ENCODE data around the gene BPIFB2.
"Not testable (repeated sequence)": the region's sequence is repeated elsewhere in the genome, so short reads cannot be mapped to it uniquely, and the experiment has no call there.

BPIFB2 gene

DNA sequence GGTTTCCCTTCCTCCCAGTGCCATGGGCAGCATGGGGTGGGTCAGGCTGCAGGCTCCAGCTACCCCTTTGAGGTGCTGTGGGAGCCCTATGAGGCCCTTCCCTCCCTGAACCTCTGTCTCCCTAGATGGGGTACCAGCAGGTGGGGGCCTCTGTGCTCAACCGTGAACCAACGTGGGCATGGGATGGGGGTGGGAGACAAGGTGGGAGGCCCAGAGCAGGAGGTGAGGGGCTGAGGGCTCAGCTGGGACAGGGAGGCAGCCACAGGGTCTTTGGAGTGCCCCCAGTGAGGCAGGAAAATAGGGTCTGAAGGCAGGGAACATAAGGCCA, 36.6 kb upstream of the BPIFB2 start:
- FAIRE-seq = no peak

DNA sequence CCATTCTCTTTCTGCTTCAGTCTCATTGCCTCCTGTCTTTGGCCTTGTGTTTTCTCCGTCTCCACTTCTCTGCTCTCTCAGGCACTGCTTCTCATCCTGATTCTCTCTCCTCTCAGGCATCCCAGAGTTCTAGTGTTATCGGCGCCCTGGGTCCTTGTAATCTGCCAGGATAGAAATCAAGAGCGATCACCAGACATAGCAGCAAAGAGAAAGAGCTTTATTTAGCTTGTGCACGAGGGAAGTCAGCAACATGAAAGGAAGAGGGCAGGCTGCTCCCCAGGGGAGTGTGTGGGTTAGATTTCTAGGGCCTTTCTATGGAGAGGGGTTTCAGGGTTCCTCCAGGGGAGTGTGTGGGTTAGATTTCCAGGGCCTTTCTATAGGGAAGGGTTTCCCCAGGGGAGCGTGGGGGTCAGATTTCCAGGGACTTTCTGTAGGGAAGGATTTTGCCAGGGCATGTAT, 35.8 kb upstream of the BPIFB2 start:
- FAIRE-seq = no peak

DNA sequence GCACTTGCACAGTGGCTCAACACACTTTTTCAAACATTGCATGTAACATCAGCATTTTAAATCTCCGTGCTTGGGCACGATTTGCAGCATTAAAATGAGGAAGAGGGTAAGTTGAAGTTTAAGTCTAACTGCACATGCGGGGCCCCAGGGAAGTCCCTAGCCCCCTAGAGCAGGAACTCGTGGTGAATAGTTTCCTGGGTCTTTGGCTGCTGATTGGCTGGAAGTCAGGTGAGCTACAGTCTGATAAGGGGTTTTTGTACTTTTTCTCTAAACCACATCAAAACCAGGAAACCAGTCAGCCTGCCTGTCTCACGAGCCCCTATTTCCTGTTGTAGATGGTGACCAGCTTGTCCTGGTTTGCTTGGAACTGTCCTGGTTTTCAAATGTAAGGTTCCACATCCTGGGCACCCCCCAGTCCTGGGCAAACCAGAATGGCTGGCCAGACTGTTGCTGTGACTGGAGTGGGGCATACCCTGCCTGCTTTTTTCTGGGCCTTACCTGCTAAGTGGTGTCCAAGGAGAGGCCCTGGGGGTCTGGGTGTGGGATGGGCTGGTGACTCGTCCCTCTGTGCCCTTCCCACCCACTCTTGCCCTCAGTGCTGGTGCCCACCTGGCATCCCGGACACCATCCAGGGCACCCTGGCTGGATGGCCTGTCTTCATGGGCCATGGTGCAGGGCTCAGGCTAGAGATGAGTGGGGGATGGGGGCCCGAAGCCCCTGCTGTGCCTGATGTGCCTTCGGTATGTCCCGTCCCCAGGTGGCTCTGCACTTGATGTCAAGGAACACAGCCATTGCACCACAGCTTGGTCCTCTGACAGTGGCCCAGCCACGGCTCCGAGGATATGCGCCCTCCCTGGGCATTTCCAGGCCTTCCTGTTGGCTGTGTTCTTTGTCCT, 35.1 kb upstream of the BPIFB2 start:
- no peak for FAIRE-seq

DNA sequence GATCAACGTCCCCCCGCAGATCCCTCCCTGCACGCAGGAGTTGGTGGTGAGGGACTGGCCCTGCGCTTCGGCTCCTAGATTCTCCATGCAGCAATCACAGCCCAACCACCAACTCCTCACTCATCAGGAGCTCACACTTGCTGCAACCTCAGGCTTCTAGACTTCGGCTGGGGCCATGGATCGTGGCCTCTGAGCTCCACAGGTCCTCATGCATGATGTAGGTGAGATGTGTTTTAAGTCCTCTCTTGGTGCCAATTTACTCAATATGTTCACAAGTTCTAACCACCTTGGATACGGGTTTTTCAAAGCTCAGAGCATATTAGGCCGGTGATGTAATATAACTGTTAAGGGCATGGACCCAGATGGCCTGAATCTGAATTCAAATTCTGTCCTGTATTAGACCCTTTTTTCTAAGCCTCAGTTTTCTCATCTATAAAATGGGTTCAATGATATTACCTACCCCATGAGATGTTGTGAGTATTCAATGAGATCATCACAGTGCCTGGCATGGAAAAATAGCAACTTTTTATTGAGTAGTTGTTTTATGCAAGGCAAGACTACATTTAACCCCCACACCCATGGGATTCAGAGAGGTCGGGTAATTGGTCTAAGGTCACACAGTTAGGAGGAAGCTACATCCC, 34.3 kb upstream of the BPIFB2 start:
- FAIRE-seq = no peak

DNA sequence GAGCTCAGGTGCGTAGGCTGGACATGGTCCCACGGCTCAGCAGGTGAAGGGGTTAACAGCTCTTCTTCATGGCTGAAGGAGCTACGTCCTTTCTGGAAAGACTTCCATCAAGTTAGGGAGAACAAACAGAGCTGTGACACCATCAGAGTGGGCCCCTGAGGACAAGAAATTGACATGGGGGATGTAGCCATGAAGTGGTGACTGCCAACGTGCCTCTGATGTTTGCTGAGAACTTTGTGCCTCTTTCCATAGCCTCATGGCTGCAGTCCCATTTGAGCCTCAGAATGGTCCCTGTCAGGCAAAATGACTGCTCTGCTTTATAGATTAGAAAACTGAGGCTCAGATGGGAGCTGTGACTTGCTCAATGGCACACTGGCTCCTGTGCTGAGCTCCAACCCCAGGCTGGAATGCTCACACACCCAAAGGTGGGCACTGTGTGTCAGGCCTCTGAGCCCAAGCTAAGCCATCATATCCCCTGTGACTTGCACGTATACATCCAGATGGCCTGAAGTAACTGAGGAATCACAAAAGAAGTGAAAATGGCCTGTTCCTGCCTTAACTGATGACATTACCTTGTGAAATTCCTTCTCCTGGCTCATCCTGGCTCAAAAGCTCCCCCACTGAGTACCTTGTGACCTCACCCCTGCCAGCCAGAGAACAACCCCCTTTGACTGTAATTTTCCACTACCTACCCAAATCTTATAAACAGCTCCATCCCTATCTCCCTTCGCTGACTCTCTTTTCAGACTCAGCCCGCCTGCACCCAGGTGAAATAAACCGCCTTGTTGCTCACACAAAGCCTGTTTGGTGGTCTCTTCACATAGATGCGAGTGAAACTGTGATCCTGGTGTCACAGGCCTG, 33.1 kb upstream of the BPIFB2 start:
- not testable (repeated sequence) for FAIRE-seq

DNA sequence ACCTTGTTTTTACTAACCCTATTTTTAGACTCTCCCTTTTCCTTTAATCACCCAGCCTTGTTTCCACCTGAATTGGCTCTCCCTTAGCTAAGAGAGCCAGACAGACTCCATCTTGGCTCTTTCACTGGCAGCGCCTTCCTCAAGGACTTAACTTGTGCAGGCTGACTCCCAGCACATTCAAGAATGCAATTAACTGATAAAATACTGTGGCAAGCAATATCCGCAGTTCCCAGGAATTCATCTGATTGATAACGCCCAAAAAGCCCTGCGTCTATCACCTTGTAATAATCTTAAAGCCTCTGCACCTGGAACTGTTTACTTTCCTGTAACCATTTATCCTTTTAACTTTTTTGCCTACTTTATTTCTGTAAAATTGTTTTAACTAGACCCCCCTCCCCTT, 32.4 kb upstream of the BPIFB2 start:
- not testable (repeated sequence) for FAIRE-seq

DNA sequence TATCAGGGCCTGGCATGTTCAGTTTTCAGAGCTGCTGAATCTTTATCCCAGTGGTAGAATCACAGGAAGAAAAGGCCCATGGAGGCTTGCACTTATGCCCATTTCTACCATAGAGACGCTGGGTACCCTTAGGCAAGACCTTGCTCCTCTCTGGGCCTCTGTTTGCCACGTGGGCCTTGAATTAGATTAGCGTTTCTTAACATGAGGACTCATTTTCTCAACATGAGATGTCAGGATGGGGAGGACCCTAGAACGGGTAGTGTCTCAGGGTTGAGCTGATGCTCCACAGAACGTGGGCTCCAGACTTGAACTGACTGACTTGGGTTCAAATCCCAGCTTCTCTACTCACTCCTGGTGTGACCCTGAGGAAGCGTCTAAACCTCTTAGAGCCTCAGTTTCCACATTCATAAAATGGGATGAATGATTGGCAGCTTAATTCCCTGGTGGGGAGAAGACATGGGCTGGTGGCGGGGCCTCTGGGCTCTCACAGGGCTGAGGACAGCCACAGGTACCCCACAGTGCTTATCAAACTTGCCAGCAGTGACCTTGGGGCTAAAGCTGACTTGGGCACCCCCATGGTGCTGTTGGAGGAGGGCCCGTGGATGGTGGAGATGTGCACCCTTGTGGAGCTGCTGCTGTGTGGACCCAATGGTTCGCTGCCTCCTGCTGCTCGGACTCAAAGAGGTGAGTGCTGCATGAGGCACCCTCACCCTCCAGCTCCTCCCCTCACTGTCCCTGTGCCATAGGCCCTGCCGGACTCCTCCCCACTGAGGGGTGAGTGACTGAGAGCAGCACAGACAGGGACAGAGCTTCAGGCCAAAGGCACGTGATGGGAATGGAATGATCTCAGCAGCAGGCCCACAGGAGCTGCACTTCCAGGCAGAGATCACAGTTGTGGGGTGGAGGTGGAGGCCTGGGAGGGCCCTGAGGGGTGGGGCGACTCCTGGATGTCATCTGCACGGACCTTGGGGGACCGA, 31.5 kb upstream of the BPIFB2 start:
- FAIRE-seq = no peak

DNA sequence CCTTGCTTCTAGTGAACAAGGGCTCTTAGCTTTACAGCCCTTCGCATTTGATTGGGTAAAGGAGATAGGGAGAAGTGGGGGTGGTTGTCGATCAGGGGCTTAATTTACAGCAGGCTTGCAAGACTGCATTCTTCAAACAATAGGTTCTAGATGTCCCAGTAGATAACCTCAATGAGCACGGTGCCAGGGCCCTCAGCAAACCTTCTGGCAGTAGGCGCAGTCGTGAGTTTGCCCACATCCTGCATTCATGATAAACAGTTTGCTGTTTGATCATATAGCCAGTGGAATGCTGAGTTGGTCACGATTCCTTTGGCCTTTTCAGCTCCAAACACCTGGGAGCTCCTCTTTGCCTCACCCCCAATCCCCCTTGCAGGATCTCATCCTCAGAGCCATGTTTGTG, 30.8 kb upstream of the BPIFB2 start:
- FAIRE-seq = no peak

DNA sequence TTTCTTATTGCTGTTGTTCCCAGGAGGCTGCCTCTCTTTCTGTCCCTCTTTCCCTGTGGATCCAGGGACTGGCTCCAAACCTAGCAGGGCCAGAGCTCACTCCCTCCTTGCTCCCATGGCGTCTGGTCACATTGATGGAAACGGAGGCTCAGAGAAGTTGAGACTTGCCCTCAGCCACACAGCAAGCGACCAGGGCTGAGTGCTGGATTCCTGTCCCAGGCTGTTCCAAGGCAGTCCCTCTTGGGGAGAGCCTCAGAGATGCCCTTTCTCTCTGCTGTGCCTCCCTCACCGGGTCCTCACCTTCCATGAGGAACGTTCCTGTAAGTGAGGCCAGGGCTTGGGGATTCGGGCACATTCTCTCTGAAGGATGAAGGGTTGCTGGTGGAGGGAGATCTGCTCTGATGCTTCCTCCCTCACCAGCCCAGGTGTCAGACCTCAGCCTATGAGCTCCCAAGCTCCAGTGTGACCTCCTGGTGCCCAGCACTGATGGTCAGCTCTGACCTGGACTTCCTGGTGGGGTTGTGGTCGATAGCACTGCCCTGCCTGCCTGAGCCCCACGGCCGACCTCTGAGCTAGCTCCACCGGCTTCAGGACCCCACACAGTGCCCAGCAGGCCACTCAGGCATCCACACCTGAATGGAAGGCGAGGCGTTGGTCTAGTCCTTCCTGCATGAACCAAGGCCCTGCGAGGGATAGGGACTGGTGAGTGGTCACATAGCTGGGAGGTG, 30.1 kb upstream of the BPIFB2 start:
- FAIRE-seq = no peak

DNA sequence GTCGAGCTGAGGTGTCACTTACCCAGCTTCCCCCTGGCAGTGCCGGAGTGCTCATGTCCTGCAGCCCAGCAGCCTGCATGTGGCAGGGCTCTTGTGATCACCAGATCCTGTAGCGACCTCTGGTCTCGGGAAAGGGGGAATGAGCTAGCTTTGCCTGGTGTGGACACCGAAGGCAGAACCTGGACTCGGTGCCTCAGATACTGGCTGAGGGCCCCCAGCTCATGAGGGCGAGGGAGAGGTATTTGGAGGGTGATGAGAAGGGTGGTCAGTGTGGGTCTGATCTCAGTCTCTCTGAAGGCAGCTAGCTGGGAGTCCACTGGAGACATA, 29.5 kb upstream of the BPIFB2 start:
- FAIRE-seq = no peak

DNA sequence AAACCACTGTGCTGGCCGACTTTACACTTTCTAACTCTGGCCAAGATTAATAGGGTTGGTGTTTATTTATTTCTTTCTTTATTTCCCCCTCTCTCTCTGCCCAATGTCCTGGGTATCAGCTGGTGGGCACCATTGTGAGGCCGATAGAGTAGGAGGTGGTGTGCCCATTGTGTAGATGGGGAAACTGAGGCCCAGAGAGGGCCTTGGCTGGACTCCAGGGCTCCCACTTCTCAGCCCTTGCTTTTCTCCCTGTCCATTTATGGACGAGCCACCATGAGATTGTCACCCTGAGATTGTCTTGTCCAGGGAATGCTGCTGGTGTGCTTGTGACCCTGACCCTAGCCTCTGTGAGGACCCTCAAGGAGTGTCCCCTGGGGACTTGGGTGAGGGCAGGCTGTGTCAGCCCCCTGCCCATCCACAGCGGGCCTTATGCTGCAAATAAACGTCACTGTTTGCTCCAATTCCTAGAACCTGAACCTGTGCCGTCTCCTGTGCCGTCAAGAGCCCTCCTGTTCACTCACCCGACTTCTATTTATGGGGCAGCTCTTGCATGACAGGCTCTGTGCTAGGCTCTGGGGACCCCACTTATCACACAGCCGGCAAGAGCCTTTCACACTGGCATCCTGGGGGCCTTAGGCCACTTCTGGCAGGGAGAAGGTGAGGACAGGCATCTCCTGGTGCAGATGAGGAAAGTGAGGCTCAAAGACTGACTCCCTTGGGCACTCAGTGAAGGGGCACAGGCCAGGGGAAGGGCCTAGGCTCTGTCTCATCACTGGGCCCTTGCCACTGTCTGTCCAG, 28.1 kb upstream of the BPIFB2 start:
- no peak for FAIRE-seq

DNA sequence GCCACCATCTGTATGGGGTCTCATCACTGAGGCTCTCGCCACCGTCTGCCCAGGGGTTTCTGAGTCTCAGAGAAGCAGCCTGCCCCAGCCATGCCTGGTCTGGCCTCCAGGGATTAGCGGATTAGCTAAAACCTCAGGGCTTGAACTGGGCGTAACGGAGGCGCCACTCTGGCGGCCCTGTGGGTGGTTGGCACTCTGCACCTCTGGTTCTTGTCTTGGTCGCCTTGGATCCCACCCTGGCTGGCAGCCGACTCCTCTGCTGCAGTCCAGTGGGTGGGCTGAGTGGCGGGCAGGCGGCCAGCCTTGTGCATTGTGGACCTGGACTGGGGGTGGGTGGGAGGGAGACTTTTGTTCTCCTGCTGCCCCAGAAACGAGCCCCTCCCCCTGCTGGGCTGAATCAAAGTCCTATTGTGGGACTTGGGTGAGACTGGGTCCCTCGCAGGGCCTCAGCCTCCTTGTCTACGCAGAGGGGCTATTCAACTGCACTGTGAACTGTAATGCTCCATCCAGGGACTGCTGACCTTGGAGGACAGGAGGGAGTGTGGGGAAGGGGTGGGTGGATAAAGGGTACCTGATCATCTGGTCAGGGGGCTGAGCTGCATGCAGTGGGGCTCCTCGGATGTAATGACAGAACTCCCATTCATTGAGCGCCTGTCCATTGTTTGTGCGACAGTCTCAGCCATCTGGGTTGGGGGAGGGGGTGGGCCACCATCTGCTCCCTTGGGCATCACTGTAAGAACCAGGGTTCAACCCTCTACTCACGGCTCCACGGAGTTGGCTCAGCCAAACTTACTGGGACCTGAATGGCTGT, 27.2 kb upstream of the BPIFB2 start:
- no peak for FAIRE-seq

DNA sequence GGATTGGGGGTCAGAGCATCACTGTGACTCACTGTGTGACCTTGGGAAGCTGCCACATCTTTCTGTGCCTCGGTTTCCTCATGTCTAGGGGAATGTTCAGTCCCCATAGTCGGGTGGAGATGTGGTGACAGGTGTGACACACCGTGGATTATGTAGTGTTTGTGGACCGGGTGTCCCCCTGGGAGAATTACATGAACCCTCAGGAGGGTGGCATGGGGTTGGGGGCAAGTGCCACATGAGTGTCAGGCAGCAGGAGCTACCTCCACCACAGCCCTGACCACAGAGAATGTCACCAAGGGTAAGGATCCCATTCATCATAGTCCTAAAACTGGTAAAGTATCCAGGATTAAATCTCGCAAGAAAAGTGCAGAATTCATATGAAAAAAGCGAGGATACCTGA, 26.5 kb upstream of the BPIFB2 start:
- no peak for FAIRE-seq

DNA sequence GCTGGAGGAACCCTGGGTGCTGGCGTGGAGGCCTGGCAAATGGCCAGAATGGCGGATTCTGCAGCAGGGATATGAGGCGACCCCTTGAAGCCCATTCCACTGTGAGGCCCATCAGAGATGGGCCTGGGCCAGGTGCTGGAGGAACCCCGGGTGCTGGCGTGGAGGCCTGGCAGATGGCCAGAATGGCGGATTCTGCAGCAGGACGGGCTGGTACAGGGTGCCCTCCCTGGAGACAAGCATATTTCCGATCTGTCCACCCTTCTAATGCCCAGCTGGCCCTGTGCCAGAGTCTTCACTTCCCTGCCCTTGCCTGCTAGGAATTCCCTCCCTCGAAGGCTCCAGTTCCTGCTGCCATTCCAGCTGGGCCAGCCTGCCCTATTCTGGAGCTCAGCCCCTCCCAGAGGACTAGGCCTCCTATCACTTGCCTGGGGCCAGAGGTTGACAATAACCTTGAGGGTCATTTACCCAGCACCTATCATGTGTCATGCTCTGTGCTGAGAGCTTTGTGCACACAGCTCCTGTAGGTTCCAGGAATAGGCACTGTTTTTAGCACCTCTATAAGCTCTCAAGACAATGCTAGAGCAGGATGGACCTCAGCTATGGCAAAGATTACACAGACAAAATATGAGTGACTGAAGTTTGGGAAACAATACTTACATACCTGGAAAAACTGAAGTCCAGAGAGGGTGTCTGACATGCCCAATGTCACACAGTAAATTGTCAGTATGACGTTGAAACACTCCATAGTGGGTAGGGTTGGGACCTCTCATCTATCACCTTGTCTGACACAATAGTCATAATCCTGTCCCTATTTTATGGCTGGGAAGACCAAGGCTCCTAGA, 24.7 kb upstream of the BPIFB2 start:
- FAIRE-seq = no peak

DNA sequence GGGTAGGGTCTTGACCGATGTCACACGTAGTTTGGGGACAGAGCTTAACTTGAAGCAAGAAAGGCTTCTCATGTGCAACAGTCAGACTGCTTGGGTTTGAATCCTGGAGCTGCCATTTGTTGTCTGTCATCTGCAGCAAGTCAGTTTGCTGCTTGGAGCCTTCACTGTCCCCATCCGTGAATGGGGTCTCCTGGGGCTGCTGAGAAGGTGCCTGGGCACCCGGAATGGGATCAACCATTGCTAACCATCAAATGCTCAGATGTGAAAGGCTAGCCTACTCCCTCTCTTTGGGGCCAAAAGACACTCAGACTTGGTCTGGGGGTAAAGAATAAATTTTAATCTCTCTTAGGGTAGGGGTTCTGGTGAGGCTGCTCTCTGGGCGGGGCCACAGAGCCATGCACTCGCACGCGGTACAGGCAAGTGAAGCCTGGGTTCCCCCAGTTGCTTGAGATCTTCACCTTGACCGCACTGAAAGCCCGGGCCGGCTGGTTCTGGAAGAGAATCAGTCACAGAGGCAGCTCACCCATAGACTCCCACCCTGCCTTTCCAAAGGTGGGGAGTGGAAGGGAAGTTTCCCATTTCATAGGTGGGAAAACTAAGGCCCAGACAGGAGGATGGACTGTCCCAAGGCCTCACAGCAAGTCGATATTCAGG, 23.9 kb upstream of the BPIFB2 start:
- no peak for FAIRE-seq

DNA sequence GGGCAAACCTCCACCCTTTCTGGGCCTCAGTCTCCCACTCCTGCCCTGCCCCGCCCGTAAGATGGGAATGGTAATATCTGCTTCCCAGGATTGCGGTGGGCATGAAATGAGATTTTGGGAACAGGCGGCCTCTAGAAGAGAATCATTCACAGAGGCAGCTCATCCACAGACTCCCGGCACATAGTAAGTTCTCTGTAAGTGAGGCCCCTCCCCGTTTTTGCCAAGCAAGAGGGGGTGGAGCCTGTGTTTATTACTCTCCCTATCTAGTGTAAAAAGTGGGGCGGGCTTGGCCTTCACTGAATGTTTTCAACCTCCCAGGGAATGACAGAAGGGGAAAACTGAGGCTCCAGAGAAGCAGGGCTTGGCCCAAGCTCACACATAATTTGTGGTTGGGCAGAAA, 23.3 kb upstream of the BPIFB2 start:
- FAIRE-seq = no peak

DNA sequence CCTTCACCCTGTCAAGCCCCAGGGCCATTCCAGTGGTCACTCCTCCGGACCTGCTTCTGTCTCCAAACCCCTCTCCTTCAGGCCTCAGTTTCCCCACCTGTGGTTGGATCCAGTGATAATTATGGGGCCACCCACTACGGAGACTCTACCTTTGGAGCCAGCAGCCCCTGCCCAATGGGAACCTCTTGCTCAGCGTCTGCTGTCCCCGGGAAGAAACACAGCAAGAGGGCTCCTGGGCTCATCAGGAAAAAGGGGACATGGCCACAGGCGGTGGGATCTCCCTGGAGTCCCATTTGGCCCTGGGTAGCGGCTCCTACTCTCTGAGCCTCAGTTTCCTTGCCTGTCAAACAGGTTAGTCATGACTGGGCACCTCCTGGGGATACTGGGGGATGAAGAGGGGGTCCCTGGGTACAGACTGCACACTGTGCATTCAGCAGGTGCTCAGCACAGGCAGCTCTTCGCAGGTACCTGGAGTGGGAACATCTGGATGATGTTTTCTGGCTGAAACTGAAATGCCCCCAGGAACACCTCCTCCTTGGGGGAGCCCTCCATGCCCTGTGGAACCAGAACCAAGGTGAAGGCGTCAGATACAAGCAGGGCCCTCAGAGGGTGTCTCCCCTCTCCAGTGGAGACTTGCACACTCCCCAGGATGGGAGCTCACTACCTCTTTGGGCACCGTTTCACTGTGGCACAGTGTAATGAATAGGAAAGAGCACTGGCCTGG, 22.7 kb upstream of the BPIFB2 start:
- no peak for FAIRE-seq

DNA sequence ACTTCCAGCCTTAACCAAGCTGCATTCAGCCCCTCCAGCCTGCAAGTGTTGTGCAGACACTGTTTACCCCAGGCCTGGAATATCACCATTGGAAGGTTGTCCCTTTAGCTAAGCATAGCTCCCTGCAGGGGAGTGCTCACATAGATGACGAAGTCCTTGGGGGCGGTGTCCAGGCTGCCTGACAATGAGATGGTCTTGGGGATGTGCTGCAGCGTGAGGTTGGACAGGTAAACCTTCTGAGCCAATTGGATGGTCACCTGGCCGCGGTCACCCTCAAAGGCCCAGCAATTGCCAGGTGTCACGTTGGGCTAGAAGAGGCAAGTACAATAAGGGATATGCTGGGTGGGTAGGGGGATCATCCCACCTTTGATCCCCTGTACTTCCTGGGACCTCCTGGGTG, 21.9 kb upstream of the BPIFB2 start:
- FAIRE-seq = no peak

Data from G401.6 (cell line).